ENCODE results near the gene SETBP1.

SETBP1 gene

GRCh38 chr18:45068400-45069094 lies 387.9 kb downstream of the SETBP1 start:
- H3K4me1 ChIP-seq (ENCODE audit: control insufficient read depth, insufficient read depth, low read length): no peaks in the 10 kb centered on the region
- no peak overlapping the region for H3K4me3 ChIP-seq (ENCODE audit: low read depth, low read length)
- no peak overlapping the region for H3K9ac ChIP-seq (ENCODE audit: low read depth, low read length)
- H3K27me3 ChIP-seq (ENCODE audit: control insufficient read depth, insufficient read depth, low read length): no peaks in the 10 kb centered on the region
- H3K36me3 ChIP-seq (ENCODE audit: control insufficient read depth, insufficient read depth, low read length): no peaks in the 10 kb centered on the region
- H3K9me3 ChIP-seq (ENCODE audit: control insufficient read depth, insufficient read depth, low read length): no peaks in the 10 kb centered on the region

- Histone ChIP-seq H3K9me3 (ENCODE audit: control insufficient read depth, insufficient read depth, low read length) (no peaks in the 10 kb centered on the region), H3K36me3 (ENCODE audit: control insufficient read depth, insufficient read depth, low read length) (no peaks in the 10 kb centered on the region), H3K9ac (ENCODE audit: low read depth, low read length) (no peak overlapping the region)
Observed at GRCh38 chr18:45069546-45069945, 388.9 kb downstream of the SETBP1 start.

GRCh38 chr18:45071956-45072355 lies 391.3 kb downstream of the SETBP1 start:
- H3K4me1 ChIP-seq (ENCODE audit: control insufficient read depth, insufficient read depth, low read length): no peaks in the 10 kb centered on the region
- H3K4me3 ChIP-seq (ENCODE audit: low read depth, low read length): no peak overlapping the region
- H3K9ac ChIP-seq (ENCODE audit: low read depth, low read length): no peak overlapping the region
- no peaks in the 10 kb centered on the region for H3K9me3 ChIP-seq (ENCODE audit: control insufficient read depth, insufficient read depth, low read length)
- H3K36me3 ChIP-seq (ENCODE audit: control insufficient read depth, insufficient read depth, low read length): no peaks in the 10 kb centered on the region
- no peaks in the 10 kb centered on the region for H3K27me3 ChIP-seq (ENCODE audit: control insufficient read depth, insufficient read depth, low read length)

More at GRCh38 chr18:45069546-45069945, 388.9 kb downstream of the SETBP1 start:
- H3K4me3 ChIP-seq (ENCODE audit: low read depth, low read length): no peak overlapping the region
- H3K4me1 ChIP-seq (ENCODE audit: control insufficient read depth, insufficient read depth, low read length): no peaks in the 10 kb centered on the region
- no peaks in the 10 kb centered on the region for H3K27me3 ChIP-seq (ENCODE audit: control insufficient read depth, insufficient read depth, low read length)

GRCh38 chr18:45073556-45073955 lies 392.9 kb downstream of the SETBP1 start:
- H3K4me3 ChIP-seq (ENCODE audit: low read depth, low read length): no peak overlapping the region
- no peaks in the 10 kb centered on the region for H3K9me3 ChIP-seq (ENCODE audit: control insufficient read depth, insufficient read depth, low read length)
- no peak overlapping the region for H3K9ac ChIP-seq (ENCODE audit: low read depth, low read length)
- H3K36me3 ChIP-seq (ENCODE audit: control insufficient read depth, insufficient read depth, low read length): no peaks in the 10 kb centered on the region
- no peaks in the 10 kb centered on the region for H3K27me3 ChIP-seq (ENCODE audit: control insufficient read depth, insufficient read depth, low read length)
- no peaks in the 10 kb centered on the region for H3K4me1 ChIP-seq (ENCODE audit: control insufficient read depth, insufficient read depth, low read length)

- no peak overlapping the region for H3K9ac ChIP-seq (ENCODE audit: low read depth, low read length)
Observed at GRCh38 chr18:45081566-45082181, 401.0 kb downstream of the SETBP1 start.

GRCh38 chr18:45083226-45083855 lies 402.7 kb downstream of the SETBP1 start:
- Histone ChIP-seq H3K9me3 (ENCODE audit: control insufficient read depth, insufficient read depth, low read length) (no peaks in the 10 kb centered on the region), H3K27me3 (ENCODE audit: control insufficient read depth, insufficient read depth, low read length) (no peaks in the 10 kb centered on the region), H3K4me1 (ENCODE audit: control insufficient read depth, insufficient read depth, low read length) (no peaks in the 10 kb centered on the region), H3K4me3 (ENCODE audit: low read depth, low read length) (no peak overlapping the region), H3K36me3 (ENCODE audit: control insufficient read depth, insufficient read depth, low read length) (no peaks in the 10 kb centered on the region), H3K9ac (ENCODE audit: low read depth, low read length) (no peak overlapping the region)

More at GRCh38 chr18:45081566-45082181, 401.0 kb downstream of the SETBP1 start:
- Histone ChIP-seq H3K4me1 (ENCODE audit: control insufficient read depth, insufficient read depth, low read length) (no peaks in the 10 kb centered on the region), H3K4me3 (ENCODE audit: low read depth, low read length) (no peak overlapping the region), H3K27me3 (ENCODE audit: control insufficient read depth, insufficient read depth, low read length) (no peaks in the 10 kb centered on the region), H3K36me3 (ENCODE audit: control insufficient read depth, insufficient read depth, low read length) (no peaks in the 10 kb centered on the region), H3K9me3 (ENCODE audit: control insufficient read depth, insufficient read depth, low read length) (no peaks in the 10 kb centered on the region)

- no peaks in the 10 kb centered on the region for H3K9me3 ChIP-seq (ENCODE audit: control insufficient read depth, insufficient read depth, low read length)
- no peaks in the 10 kb centered on the region for H3K4me1 ChIP-seq (ENCODE audit: control insufficient read depth, insufficient read depth, low read length)
- H3K36me3 ChIP-seq (ENCODE audit: control insufficient read depth, insufficient read depth, low read length): no peaks in the 10 kb centered on the region
- no peak overlapping the region for H3K4me3 ChIP-seq (ENCODE audit: low read depth, low read length)
- H3K9ac ChIP-seq (ENCODE audit: low read depth, low read length): no peak overlapping the region
- no peaks in the 10 kb centered on the region for H3K27me3 ChIP-seq (ENCODE audit: control insufficient read depth, insufficient read depth, low read length)
Observed at GRCh38 chr18:45084206-45084605, 403.5 kb downstream of the SETBP1 start.

- H3K4me1 ChIP-seq (ENCODE audit: control insufficient read depth, insufficient read depth, low read length): no peaks in the 10 kb centered on the region
- H3K9me3 ChIP-seq (ENCODE audit: control insufficient read depth, insufficient read depth, low read length): no peaks in the 10 kb centered on the region
- no peaks in the 10 kb centered on the region for H3K27me3 ChIP-seq (ENCODE audit: control insufficient read depth, insufficient read depth, low read length)
- no peak overlapping the region for H3K4me3 ChIP-seq (ENCODE audit: low read depth, low read length)
- H3K36me3 ChIP-seq (ENCODE audit: control insufficient read depth, insufficient read depth, low read length): no peaks in the 10 kb centered on the region
- H3K9ac ChIP-seq (ENCODE audit: low read depth, low read length): no peak overlapping the region
Observed at GRCh38 chr18:45085916-45086624, 405.4 kb downstream of the SETBP1 start.

GRCh38 chr18:45086777-45087176 lies 406.1 kb downstream of the SETBP1 start:
- no peaks in the 10 kb centered on the region for H3K9me3 ChIP-seq (ENCODE audit: control insufficient read depth, insufficient read depth, low read length)

GRCh38 chr18:45090526-45091140 lies 409.9 kb downstream of the SETBP1 start:
- no peaks in the 10 kb centered on the region for H3K4me1 ChIP-seq (ENCODE audit: control insufficient read depth, insufficient read depth, low read length)
- H3K36me3 ChIP-seq (ENCODE audit: control insufficient read depth, insufficient read depth, low read length): no peaks in the 10 kb centered on the region
- no peak overlapping the region for H3K4me3 ChIP-seq (ENCODE audit: low read depth, low read length)
- H3K27me3 ChIP-seq (ENCODE audit: control insufficient read depth, insufficient read depth, low read length): no peaks in the 10 kb centered on the region
- H3K9me3 ChIP-seq (ENCODE audit: control insufficient read depth, insufficient read depth, low read length): no peaks in the 10 kb centered on the region
- H3K9ac ChIP-seq (ENCODE audit: low read depth, low read length): no peak overlapping the region

More at GRCh38 chr18:45086777-45087176, 406.1 kb downstream of the SETBP1 start:
- Histone ChIP-seq H3K9ac (ENCODE audit: low read depth, low read length) (no peak overlapping the region), H3K36me3 (ENCODE audit: control insufficient read depth, insufficient read depth, low read length) (no peaks in the 10 kb centered on the region), H3K27me3 (ENCODE audit: control insufficient read depth, insufficient read depth, low read length) (no peaks in the 10 kb centered on the region), H3K4me1 (ENCODE audit: control insufficient read depth, insufficient read depth, low read length) (no peaks in the 10 kb centered on the region), H3K4me3 (ENCODE audit: low read depth, low read length) (no peak overlapping the region)

GRCh38 chr18:45100321-45101105 lies 419.8 kb downstream of the SETBP1 start:
- Histone ChIP-seq H3K27me3 (ENCODE audit: control insufficient read depth, insufficient read depth, low read length) (no peaks in the 10 kb centered on the region), H3K36me3 (ENCODE audit: control insufficient read depth, insufficient read depth, low read length) (no peaks in the 10 kb centered on the region), H3K4me1 (ENCODE audit: control insufficient read depth, insufficient read depth, low read length) (no peaks in the 10 kb centered on the region), H3K4me3 (ENCODE audit: low read depth, low read length) (no peak overlapping the region), H3K9me3 (ENCODE audit: control insufficient read depth, insufficient read depth, low read length) (no peaks in the 10 kb centered on the region), H3K9ac (ENCODE audit: low read depth, low read length) (no peak overlapping the region)
